IMR-90 (cell line): ENCODE results near the gene VAC14. TPM values are rescaled to one million over a fixed set of nuclear protein-coding genes. Genes with fewer than 3 reads are reported as not detected.

Experiments
- ATAC-seq: fragments of 200-7000 bp; cut with Tn5 transposase; 2 replicates; pipeline ENCODE4 v1.9.1; 2020; ENCODE audit warnings: low read depth, mild to moderate bottlenecking, moderate library complexity
- BruUV-seq: library from RNA; stranded (reverse); fragments of 400-500 nt; replicated peaks from 2 replicates; lab custom pipeline; 2021; lab: Mats Ljungman, UMichigan
- CTCF ChIA-PET: fragments of 300-600 bp; formaldehyde crosslinking; extraction: SDS; loops from one replicate; lab custom pipeline; 2021; ENCODE audit warnings: antibody characterized with exemption; lab: Yijun Ruan, JAX
- POLR2A ChIA-PET: fragments of 300-600 bp; sonication (Branson Sonifier 250); formaldehyde crosslinking; loops from one replicate; lab custom pipeline; 2022; ENCODE audit warnings: antibody characterized with exemption; ENCODE audit not compliant: unreplicated experiment; lab: Charles Lee
- DNase-seq: peaks from one replicate; pipeline ENCODE4 v3.0.0; 2013
- H2AFZ ChIP-seq: replicated peaks from 2 replicates; pipeline ENCODE3; 2013; ENCODE audit warnings: low read length, mild to moderate bottlenecking; ENCODE audit not compliant: poor library complexity
- H2AK5ac ChIP-seq: 2 replicates; pipeline ENCODE4 v1.6.1; 2013; ENCODE audit warnings: low read depth, low read length, inconsistent platforms
- H2AK9ac ChIP-seq: replicated peaks from 2 replicates; pipeline ENCODE3; 2013; ENCODE audit warnings: mild to moderate bottlenecking, low read depth, low read length, moderate library complexity; ENCODE audit not compliant: poor library complexity
- H2BK120ac ChIP-seq: 2 replicates; pipeline ENCODE4 v1.6.1; 2013; ENCODE audit warnings: low read depth, low read length, inconsistent platforms
- H2BK15ac ChIP-seq: 3 replicates; pipeline ENCODE4 v1.6.1; 2013; ENCODE audit warnings: low read depth, low read length, inconsistent platforms
- H2BK20ac ChIP-seq: 2 replicates; pipeline ENCODE4 v1.6.1; 2013; ENCODE audit warnings: low read depth, mild to moderate bottlenecking, inconsistent platforms, low read length, moderate library complexity
- H2BK5ac ChIP-seq: 2 replicates; pipeline ENCODE4 v1.6.1; 2013; ENCODE audit warnings: mild to moderate bottlenecking, low read depth, low read length, inconsistent platforms; ENCODE audit not compliant: poor library complexity, severe bottlenecking
- H3K14ac ChIP-seq: replicated peaks from 2 replicates; pipeline ENCODE4 v1.6.1; 2013; ENCODE audit warnings: low read depth, low read length, inconsistent platforms
- H3K18ac ChIP-seq: 2 replicates; pipeline ENCODE4 v1.6.1; 2013; ENCODE audit warnings: low read depth, low read length, control low read depth
- H3K23ac ChIP-seq: 2 replicates; pipeline ENCODE4 v1.6.1; 2013; ENCODE audit warnings: low read depth, low read length, inconsistent platforms
- H3K27ac ChIP-seq: 2 replicates; pipeline ENCODE4 v1.5.1; 2013; ENCODE audit warnings: mild to moderate bottlenecking, control low read depth, low read length; ENCODE audit not compliant: insufficient read depth
- H3K27me3 ChIP-seq: 2 replicates; pipeline ENCODE4 v1.6.1; 2013; ENCODE audit warnings: low read length; ENCODE audit not compliant: control insufficient read depth, insufficient read depth
- H3K36me3 ChIP-seq: 2 replicates; pipeline ENCODE4 v1.6.1; 2013; ENCODE audit warnings: low read length, mixed read lengths; ENCODE audit not compliant: control insufficient read depth, insufficient read depth
- H3K4ac ChIP-seq: 2 replicates; pipeline ENCODE4 v1.6.1; 2013; ENCODE audit warnings: low read depth, low read length, inconsistent platforms
- H3K4me1 ChIP-seq: 2 replicates; pipeline ENCODE4 v1.6.1; 2013; ENCODE audit warnings: low read length, mixed read lengths; ENCODE audit not compliant: control insufficient read depth, insufficient read depth
- H3K4me2 ChIP-seq: 2 replicates; pipeline ENCODE4 v1.6.1; 2013; ENCODE audit warnings: low read depth, mild to moderate bottlenecking, control low read depth, low read length, moderate library complexity
- H3K4me3 ChIP-seq: 2 replicates; pipeline ENCODE4 v1.5.1; 2013; ENCODE audit warnings: low read depth, mild to moderate bottlenecking, control low read depth, low read length, moderate library complexity; ENCODE audit not compliant: insufficient read depth
- H3K56ac ChIP-seq: 2 replicates; pipeline ENCODE4 v1.6.1; 2013; ENCODE audit warnings: low read length, inconsistent platforms; ENCODE audit not compliant: insufficient read depth; ENCODE audit errors: extremely low read depth
- H3K79me1 ChIP-seq, 2 experiments: 2 replicates each; pipeline ENCODE4 v1.6.1; 2013; ENCODE audit warnings: low read length in 2 of 2, inconsistent platforms in 1 of 2, low read depth in 1 of 2
- H3K9ac ChIP-seq: 2 replicates; pipeline ENCODE4 v1.6.1; 2013; ENCODE audit warnings: low read depth, low read length, control low read depth
- H3K9me1 ChIP-seq: 2 replicates; pipeline ENCODE4 v1.6.1; 2013; ENCODE audit warnings: low read length, inconsistent platforms; ENCODE audit not compliant: insufficient read depth
- H3K9me3 ChIP-seq: 2 replicates; pipeline ENCODE4 v1.6.1; 2013; ENCODE audit warnings: low read length; ENCODE audit not compliant: control insufficient read depth, insufficient read depth
- H4K20me1 ChIP-seq: 2 replicates; pipeline ENCODE4 v1.6.1; 2013; ENCODE audit warnings: low read length, inconsistent platforms; ENCODE audit not compliant: insufficient read depth
- H4K5ac ChIP-seq: 2 replicates; pipeline ENCODE4 v1.6.1; 2013; ENCODE audit warnings: mild to moderate bottlenecking, low read depth, low read length, control low read depth
- H4K8ac ChIP-seq, 2 experiments: 2 replicates each; pipeline ENCODE4 v1.6.1; 2013; ENCODE audit warnings: low read depth in 2 of 2, low read length in 2 of 2, control low read depth in 1 of 2, inconsistent platforms in 1 of 2
- H4K91ac ChIP-seq: 2 replicates; pipeline ENCODE4 v1.6.1; 2013; ENCODE audit warnings: low read depth, low read length, inconsistent platforms; ENCODE audit not compliant: insufficient read depth
- BHLHE40 ChIP-seq: fragments of 150-350 bp; IDR thresholded peaks from 2 replicates; pipeline ENCODE4 v1.6.1; 2016; ENCODE audit warnings: mild to moderate bottlenecking, low read depth, low read length
- CEBPB ChIP-seq: IDR thresholded peaks from 2 replicates; pipeline ENCODE4 v1.6.1; 2012; ENCODE audit warnings: low read depth, low read length, improper control_type of control experiment
- CHD1 ChIP-seq: IDR thresholded peaks from 2 replicates; pipeline ENCODE4 v1.6.1; 2012; ENCODE audit warnings: low read depth, low read length, improper control_type of control experiment
- ELK1 ChIP-seq: fragments of 150-350 bp; IDR thresholded peaks from 2 replicates; pipeline ENCODE4 v1.6.1; 2016; ENCODE audit warnings: low read depth, mild to moderate bottlenecking, low read length, moderate library complexity, borderline replicate concordance
- FOS ChIP-seq: fragments of 150-350 bp; IDR thresholded peaks from 2 replicates; pipeline ENCODE4 v1.6.1; 2016; ENCODE audit warnings: low read depth, low read length
- MAFK ChIP-seq: IDR thresholded peaks from 2 replicates; pipeline ENCODE4 v1.6.1; 2012; ENCODE audit warnings: low read depth, low read length, improper control_type of control experiment
- MAZ ChIP-seq: IDR thresholded peaks from 2 replicates; pipeline ENCODE4 v1.6.1; 2012; ENCODE audit warnings: low read depth, mild to moderate bottlenecking, low read length, improper control_type of control experiment, moderate library complexity, borderline replicate concordance
- MXI1 ChIP-seq: IDR thresholded peaks from 2 replicates; pipeline ENCODE4 v1.6.1; 2012; ENCODE audit warnings: low read depth, mild to moderate bottlenecking, low read length, moderate library complexity, borderline replicate concordance
- NFE2L2 ChIP-seq: fragments of 150-350 bp; IDR thresholded peaks from 2 replicates; pipeline ENCODE4 v1.6.1; 2016; ENCODE audit warnings: low read depth, mild to moderate bottlenecking, low read length
- POLR2A ChIP-seq: IDR thresholded peaks from 2 replicates; pipeline ENCODE4 v1.6.1; 2012; ENCODE audit warnings: mild to moderate bottlenecking, low read depth, low read length
- RAD21 ChIP-seq: IDR thresholded peaks from 2 replicates; pipeline ENCODE4 v1.6.1; 2012; ENCODE audit warnings: low read length, improper control_type of control experiment
- RCOR1 ChIP-seq: IDR thresholded peaks from 2 replicates; pipeline ENCODE4 v1.6.1; 2012; ENCODE audit warnings: mild to moderate bottlenecking, low read length, improper control_type of control experiment; ENCODE audit not compliant: insufficient replicate concordance
- RFX5 ChIP-seq: IDR thresholded peaks from 2 replicates; pipeline ENCODE4 v1.8.0; 2012; ENCODE audit warnings: low read depth, mild to moderate bottlenecking, low read length, moderate library complexity
- SMC3 ChIP-seq: fragments of 150-350 bp; IDR thresholded peaks from 2 replicates; pipeline ENCODE4 v1.6.1; 2016; ENCODE audit warnings: low read depth, mild to moderate bottlenecking, antibody characterized with exemption, low read length, moderate library complexity
- USF2 ChIP-seq: fragments of 150-350 bp; IDR thresholded peaks from 2 replicates; pipeline ENCODE4 v1.6.1; 2017; ENCODE audit warnings: mild to moderate bottlenecking, antibody characterized with exemption, low read length, low read depth
- WGBS, 2 experiments: methylation state at CpG; one replicate each; pipeline versions ENCODE4 v1.1.5 to v1.1.7; 2013; ENCODE audit warnings: missing lambda C conversion rate in 2 of 2; ENCODE audit not compliant: insufficient read length in 1 of 2; ENCODE audit errors: extremely low coverage in 2 of 2; 5-methylcytosine and 5-hydroxymethylcytosine counted together
- dilution Hi-C: fragments of 300-500 bp; cut with HindIII; formaldehyde crosslinking; loops from one replicate; pipeline ENCODE4 v1.14.3; 2018; ENCODE audit warnings: low sequenced_read_pairs; ENCODE audit not compliant: unreplicated experiment
- in situ Hi-C: fragments of 300-500 bp; cut with MboI; formaldehyde crosslinking; loops from 3 replicates; pipeline ENCODE4 v1.14.3; 2019; ENCODE audit warnings: low sequenced_read_pairs, inconsistent platforms, mixed read lengths
- intact Hi-C: fragments of 100-400 bp; cut with micrococcal nuclease; formaldehyde crosslinking; loops from 2 replicates; pipeline ENCODE4 v1.10.0; 2022
- polyA plus RNA-seq, 3 experiments: library from polyadenylated mRNA; depleted of rRNA; stranded (reverse); fragments of >200 nt; gene quantifications; 2 replicates each; pipeline ENCODE4 v1.2.3, GENCODE V29; 2012; ENCODE audit warnings: low replicate concordance in 1 of 3
- total RNA-seq: library from RNA; depleted of rRNA; stranded (reverse); fragments of >200 nt; gene quantifications from 2 replicates; pipeline ENCODE4 v1.2.3, GENCODE V29; 2012

VAC14 gene
- total and polyA plus RNA-seq, 2 of the 4 experiments (the other 2 are of a cell fraction), result 21.1 to 40.2 TPM

- 80% methylated on average over 5 of the region's 14 CpGs; no CpG with 5 or more reads in 1 of the 2 experiments for WGBS, 2 experiments
- TF ChIP-seq NFE2L2 (no peak), SMC3 (no peak), RCOR1 (no peak), MAFK (no peak), FOS (no peak), CHD1 (no peak), ELK1 (no peak), POLR2A (no peak), BHLHE40 (no peak), USF2 (no peak), CEBPB (no peak), RAD21 (no peak), MXI1 (no peak), RFX5 (no peak), MAZ (no peak)
These were observed 118.5 kb downstream of the VAC14 start for GRCh38 chr16:70682239-70683145.

More at GRCh38 chr16:70682239-70683145, 118.5 kb downstream of the VAC14 start:
- peaks cover 46% of the 10 kb centered on the region for H3K4me1 ChIP-seq
- ATAC-seq, result no peak
- no peak overlapping the region for H2AK5ac ChIP-seq
- H2BK120ac ChIP-seq, result no peak overlapping the region
- H4K20me1 ChIP-seq, result peaks cover 73% of the 10 kb centered on the region
- H2AK9ac ChIP-seq, result peak overlapping the region; percentile 7
- no peak overlapping the region; a peak in 1 of 4 replicates for H4K8ac ChIP-seq
- no peak overlapping the region for H3K18ac ChIP-seq
- no peak overlapping the region for H2BK20ac ChIP-seq
- BruUV-seq, result no TSS peak
- peaks cover 43% of the 10 kb centered on the region for H3K36me3 ChIP-seq
- in situ Hi-C loops (loop anchor here (5.0 to 25.0 kb wide), 2 partner anchors 85 to 680 kb away; partner anchors contain the start of gene CALB2), intact Hi-C loops (no loop called here), dilution Hi-C loops (no loop called here)
- DNase-seq, result no peak
- no peak overlapping the region for H2AFZ ChIP-seq
- no peak overlapping the region for H2BK5ac ChIP-seq
- peaks cover 14% of the 10 kb centered on the region for H3K9me1 ChIP-seq
- H3K9ac ChIP-seq, result peak overlapping the region; percentile 34; the same call in 1 of the 2 replicates
- H3K9me3 ChIP-seq, result no peaks in the 10 kb centered on the region
- H3K23ac ChIP-seq, result peak overlapping the region; percentile 45; the same call in 1 of the 2 replicates
- peak overlapping the region; percentile 32; the same call in 1 of the 2 replicates for H3K27ac ChIP-seq
- peak overlapping the region; percentile 41; the same call in 1 of the 2 replicates for H3K4me2 ChIP-seq
- no peak overlapping the region for H3K4me3 ChIP-seq
- H4K91ac ChIP-seq, result no peak overlapping the region
- no peak overlapping the region for H2BK15ac ChIP-seq
- H3K4ac ChIP-seq, result peak overlapping the region; percentile 40; the same call in 1 of the 2 replicates
- no peak overlapping the region for H4K5ac ChIP-seq
- H3K79me1 ChIP-seq, result peaks cover 12 to 71% of the 10 kb centered on the region in 2 experiments
- ChIA-PET POLR2A (no interaction called here), CTCF (interaction anchor here (1.1 to 1.2 kb wide), 2 partner anchors 89 kb away, joined by 3 to 5 read pairs; no protein-coding TSS in a partner anchor)
- H3K56ac ChIP-seq, result no peak overlapping the region
- H3K27me3 ChIP-seq, result no peaks in the 10 kb centered on the region
- H3K14ac ChIP-seq, result peak overlapping the region; percentile 79; the same call in 1 of the 2 replicates
